ENCODE data around the gene TCTN2. TPM values are rescaled to one million over a fixed set of nuclear protein-coding genes. Genes with fewer than 3 reads are reported as not detected.

The TCTN2 gene
- total and polyA plus RNA-seq, 2 experiments from 2014 or later: 2.7 to 6.0 TPM

GRCh38 chr12:123683964-123684363 is 13.1 kb downstream of the TCTN2 start:
- H3K27ac Mint-ChIP-seq: no peak overlapping the region
- Histone ChIP-seq H3K79me2 (replicated peaks; ENCODE audit: insufficient read depth) (no peaks in the 10 kb centered on the region), H3K4me2 (no peak overlapping the region), H3K4me3 (no peak overlapping the region), H3K36me3 (ENCODE audit: insufficient read depth) (no peaks in the 10 kb centered on the region), H3K27me3 (ENCODE audit: insufficient read depth) (no peaks in the 10 kb centered on the region), H3K4me1 (ENCODE audit: insufficient read depth) (no peaks in the 10 kb centered on the region), H3K9me2 (ENCODE audit: insufficient read depth) (no peaks in the 10 kb centered on the region), H3K27ac (ENCODE audit: low read depth) (no peak overlapping the region), H2AFZ (no peak overlapping the region), H4K20me1 (replicated peaks; ENCODE audit: insufficient read depth) (no peaks in the 10 kb centered on the region), H3F3A (replicated peaks; ENCODE audit: low read depth) (no peaks in the 10 kb centered on the region)
- H3K27me3 Mint-ChIP-seq (ENCODE audit: insufficient read depth, low read depth, poor library complexity): no peaks in the 10 kb centered on the region
- no peak for ATAC-seq
- H3K9me3 Mint-ChIP-seq: no peaks in the 10 kb centered on the region
- H3K4me1 Mint-ChIP-seq: no peaks in the 10 kb centered on the region
- no peak overlapping the region for H3K4me3 Mint-ChIP-seq
- TF ChIP-seq CREB1 (CRISPR knock-in tag; IDR thresholded peaks at IDR 0.05; ENCODE audit: low read depth) (no peak), JUNB (IDR thresholded peaks at IDR 0.05; ENCODE audit: unreplicated experiment) (no peak), ZNF114 (CRISPR knock-in tag; IDR thresholded peaks at IDR 0.05) (no peak)
- H3K36me3 Mint-ChIP-seq (ENCODE audit: low read depth): no peaks in the 10 kb centered on the region; the same call in 2 of the 3 replicates
- no peak for DNase-seq (ENCODE audit: low spot score)

GRCh38 chr12:123686636-123687190 is 15.8 kb downstream of the TCTN2 start:
- Histone ChIP-seq H3K4me1 (ENCODE audit: insufficient read depth) (no peaks in the 10 kb centered on the region), H3K27ac (ENCODE audit: low read depth) (no peak overlapping the region), H3K4me2 (no peak overlapping the region), H3K79me2 (replicated peaks; ENCODE audit: insufficient read depth) (no peaks in the 10 kb centered on the region), H2AFZ (no peak overlapping the region), H3K4me3 (no peak overlapping the region), H3F3A (replicated peaks; ENCODE audit: low read depth) (no peaks in the 10 kb centered on the region), H3K27me3 (ENCODE audit: insufficient read depth) (no peaks in the 10 kb centered on the region), H3K9me2 (ENCODE audit: insufficient read depth) (no peaks in the 10 kb centered on the region), H4K20me1 (replicated peaks; ENCODE audit: insufficient read depth) (no peaks in the 10 kb centered on the region), H3K36me3 (ENCODE audit: insufficient read depth) (no peaks in the 10 kb centered on the region)
- Mint-ChIP-seq H3K4me3 (no peak overlapping the region), H3K27me3 (ENCODE audit: insufficient read depth, low read depth, poor library complexity) (peaks cover 2% of the 10 kb centered on the region), H3K27ac (no peak overlapping the region), H3K4me1 (no peaks in the 10 kb centered on the region), H3K36me3 (ENCODE audit: low read depth) (no peaks in the 10 kb centered on the region), H3K9me3 (no peaks in the 10 kb centered on the region)
- ATAC-seq (no peak), DNase-seq (ENCODE audit: low spot score) (no peak)
- TF ChIP-seq ZNF114 (CRISPR knock-in tag; IDR thresholded peaks at IDR 0.05) (no peak), REST (IDR thresholded peaks at IDR 0.05; ENCODE audit: unreplicated experiment) (no peak)
- TF ChIP-seq, protein P1, sequence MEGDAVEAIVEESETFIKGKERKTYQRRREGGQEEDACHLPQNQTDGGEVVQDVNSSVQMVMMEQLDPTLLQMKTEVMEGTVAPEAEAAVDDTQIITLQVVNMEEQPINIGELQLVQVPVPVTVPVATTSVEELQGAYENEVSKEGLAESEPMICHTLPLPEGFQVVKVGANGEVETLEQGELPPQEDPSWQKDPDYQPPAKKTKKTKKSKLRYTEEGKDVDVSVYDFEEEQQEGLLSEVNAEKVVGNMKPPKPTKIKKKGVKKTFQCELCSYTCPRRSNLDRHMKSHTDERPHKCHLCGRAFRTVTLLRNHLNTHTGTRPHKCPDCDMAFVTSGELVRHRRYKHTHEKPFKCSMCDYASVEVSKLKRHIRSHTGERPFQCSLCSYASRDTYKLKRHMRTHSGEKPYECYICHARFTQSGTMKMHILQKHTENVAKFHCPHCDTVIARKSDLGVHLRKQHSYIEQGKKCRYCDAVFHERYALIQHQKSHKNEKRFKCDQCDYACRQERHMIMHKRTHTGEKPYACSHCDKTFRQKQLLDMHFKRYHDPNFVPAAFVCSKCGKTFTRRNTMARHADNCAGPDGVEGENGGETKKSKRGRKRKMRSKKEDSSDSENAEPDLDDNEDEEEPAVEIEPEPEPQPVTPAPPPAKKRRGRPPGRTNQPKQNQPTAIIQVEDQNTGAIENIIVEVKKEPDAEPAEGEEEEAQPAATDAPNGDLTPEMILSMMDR (conservative IDR thresholded peaks at IDR 0.05; ENCODE audit: low read depth in 2 of 2): no peak

Data from GM23338 (cell line).